ENCODE data around the gene DMRTA2. TPM values are rescaled to one million over a fixed set of nuclear protein-coding genes. Genes with fewer than 3 reads are reported as not detected.

Gene DMRTA2
- total and polyA plus RNA-seq, 9 of the 15 experiments (the other 6 are each of a cell fraction or from before 2014, with no cell fraction given), result not detected

GRCh38 chr1:50368179-50369007 is 54.9 kb downstream of the DMRTA2 start:
- in situ Hi-C loops (cut with MboI), result loop anchor here (25.0 kb wide), 1 partner anchor 694 kb away; no protein-coding TSS in a partner anchor
- ChIA-PET CTCF (ENCODE audit: low intra/inter-chr PET ratio) (interaction anchor here (0.6 to 3.1 kb wide), 5 partner anchors 237 to 824 kb away, joined by 3 to 16 read pairs (median 8); no protein-coding TSS in a partner anchor), POLR2A (no interaction called here)
- ATAC-seq (peak; percentile 90), FAIRE-seq (peak; percentile 32), DNase-seq (ENCODE audit: extremely low read depth in 1 of 4, low spot score in 3 of 4) (peak; percentile 63 to 78 (median 73))
- Histone ChIP-seq H3K4me3 (no peak overlapping the region), H3K9me3 (replicated peaks; ENCODE audit: control insufficient read depth, insufficient read depth, low read depth, low read length) (no peaks in the 10 kb centered on the region), H3K4me1 (replicated peaks in 1 of 2; ENCODE audit: control insufficient read depth in 2 of 2, insufficient read depth in 2 of 2, low read length in 2 of 2) (peaks cover 0 to 3% of the 10 kb centered on the region in 2 experiments; a peak in 1 of 5 replicates), H3K36me3 (ENCODE audit: control insufficient read depth, insufficient read depth, low read length) (no peaks in the 10 kb centered on the region), H3K9ac (ENCODE audit: insufficient read depth in 1 of 2, low read depth in 2 of 2, low read length in 2 of 2) (no peak overlapping the region), H3K9me1 (ENCODE audit: control insufficient read depth, insufficient read depth, low read length) (no peaks in the 10 kb centered on the region), H3K27ac (ENCODE audit: extremely low read depth, low read depth, low read length) (no peak overlapping the region), H3K79me2 (ENCODE audit: control insufficient read depth, insufficient read depth, low read length) (no peaks in the 10 kb centered on the region), H3K4me2 (ENCODE audit: insufficient read depth, low read length) (peak overlapping the region; percentile 25; the same call in 1 of the 2 replicates), H2AFZ (ENCODE audit: low read depth, low read length) (no peak overlapping the region), H3K27me3 (ENCODE audit: control insufficient read depth in 2 of 2, insufficient read depth in 2 of 2, low read length in 2 of 2) (peaks cover 2 to 4% of the 10 kb centered on the region in 2 experiments; a peak in 3 of 5 replicates), H4K20me1 (replicated peaks; ENCODE audit: control insufficient read depth, insufficient read depth, low read length) (no peaks in the 10 kb centered on the region)
- no TSS peak for BruUV-seq (replicated peaks)
- intact Hi-C loops (cut with micrococcal nuclease), result loop anchor here (1.0 to 10.0 kb wide), 7 partner anchors 237 to 916 kb away; no protein-coding TSS in a partner anchor
- 5% methylated on average over 31 of the region's 31 CpGs for WGBS (ENCODE audit: insufficient coverage, low coverage, missing lambda C conversion rate)
- TF ChIP-seq BRF1 (IDR thresholded peaks at IDR 0.05; ENCODE audit: borderline replicate concordance, extremely low read depth, insufficient read length) (no peak), TCF7L2 (IDR thresholded peaks at IDR 0.05; ENCODE audit: low read depth, low read length) (no peak), ZBTB11 (CRISPR knock-in tag; IDR thresholded peaks at IDR 0.05) (no peak), RAD21 (CRISPR knock-in tag; conservative IDR thresholded peaks at IDR 0.05 in 1 of 2, IDR thresholded peaks at IDR 0.05 in 1 of 2) (peak; percentile 75 to 89), ZBTB40 (IDR thresholded peaks at IDR 0.05) (no peak), ZBTB40 (CRISPR knock-in tag; IDR thresholded peaks at IDR 0.05) (no peak)
